ENCODE data around the gene MYRIP.

DNA sequence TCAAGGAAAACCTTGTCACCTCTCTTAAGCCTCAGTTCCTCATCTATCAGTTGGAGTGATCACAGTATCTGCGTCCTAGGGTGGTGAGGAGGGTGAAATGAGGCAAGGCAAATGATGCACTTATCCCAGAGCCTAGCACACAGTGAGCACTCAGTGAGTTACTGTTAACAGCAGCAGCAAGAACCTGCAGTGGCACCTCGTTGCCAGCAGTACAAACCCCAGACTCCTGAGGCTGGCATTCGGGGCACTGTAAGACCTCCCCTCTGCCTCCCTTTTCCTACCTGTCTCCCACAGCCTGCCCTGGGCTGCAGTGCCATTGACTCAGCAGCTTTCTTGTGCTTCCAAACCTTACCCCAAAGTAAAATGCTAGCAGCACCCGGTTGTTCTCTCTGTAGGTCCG, 417.2 kb downstream of the MYRIP start:
- TF ChIP-seq EP300 (IDR thresholded peaks at IDR 0.05) (no peak), CTCF (IDR thresholded peaks at IDR 0.05) (no peak), POLR2A (IDR thresholded peaks at IDR 0.05) (no peak)

Measured in suprapubic skin (tissue), 3 donors.